Measurements from ENCODE around the gene BRME1. TPM values are rescaled to one million over a fixed set of nuclear protein-coding genes. Genes with fewer than 3 reads are reported as not detected.
A peak's percentile ranks its signal among the peaks of the same experiment; 100 is the strongest.

Gene BRME1
- total RNA-seq, 5 donors from 2014 or later (not counting 1 experiment from before 2014, with no cell fraction given), result 1.3 to 3.6 (median 1.7) TPM

- ATAC-seq (replicated peaks in 1 of 4) (no peak), DNase-seq (peak in 1 of 35 experiments; percentile 45)
- Histone ChIP-seq H3K9me3 (no peaks in the 10 kb centered on the region), H3K27ac (ENCODE audit: low read length) (no peak overlapping the region), H3K4me1 (ENCODE audit: control insufficient read depth in 1 of 2, extremely low read depth in 1 of 2, insufficient read depth in 2 of 2, low read length in 2 of 2) (peaks cover 3 to 49% of the 10 kb centered on the region in 2 experiments), H3K36me3 (ENCODE audit: control insufficient read depth in 2 of 2, extremely low read depth in 1 of 2, insufficient read depth in 1 of 2, low read length in 1 of 2) (no peaks in the 10 kb centered on the region), H3K4me3 (ENCODE audit: control insufficient read depth in 1 of 2, extremely low read depth in 1 of 2, low read length in 1 of 2) (peak overlapping the region; percentile 29 to 38), H3K27me3 (replicated peaks in 1 of 2; ENCODE audit: control insufficient read depth in 2 of 2, extremely low read depth in 1 of 2, insufficient read depth in 2 of 2, low read length in 1 of 2) (peaks cover 0 to 57% of the 10 kb centered on the region in 2 experiments)
- CTCF ChIA-PET, result interaction anchor here (0.6 to 1.3 kb wide), 3 partner anchors 81 to 204 kb away, joined by 3 to 9 read pairs (median 3); no protein-coding TSS in a partner anchor
- H3K36me3 Mint-ChIP-seq, result no peaks in the 10 kb centered on the region
- no peaks in the 10 kb centered on the region for H3K9me3 Mint-ChIP-seq
- H3K27me3 Mint-ChIP-seq, result peaks cover 23 to 38% of the 10 kb centered on the region in 2 donors
- peak overlapping the region; percentile 67 to 90 (median 81) for H3K4me3 Mint-ChIP-seq
- peak overlapping the region; percentile 40 to 64 for H3K27ac Mint-ChIP-seq
- POLR2A ChIA-PET, result interaction anchor here in 1 of 2 donors (0.6 kb wide), 2 partner anchors 545 to 888 kb away, joined by 3 to 4 read pairs; no protein-coding TSS in a partner anchor
- 8% methylated on average over 45 of the region's 113 CpGs for WGBS (ENCODE audit: insufficient coverage)
- peaks cover 37 to 45% (median 41%) of the 10 kb centered on the region in 3 donors for H3K4me1 Mint-ChIP-seq
Measured at GRCh38 chr19:13864667-13865570, 41.0 kb downstream of the BRME1 start.

- Mint-ChIP-seq H3K27me3 (peaks cover 20 to 34% of the 10 kb centered on the region in 2 donors), H3K4me1 (peaks cover 39 to 49% (median 47%) of the 10 kb centered on the region in 3 donors), H3K9me3 (no peaks in the 10 kb centered on the region), H3K36me3 (no peaks in the 10 kb centered on the region), H3K27ac (peak overlapping the region; percentile 13 to 40), H3K4me3 (peak overlapping the region; percentile 67 to 90 (median 81))
- Histone ChIP-seq H3K36me3 (ENCODE audit: control insufficient read depth in 2 of 2, extremely low read depth in 1 of 2, insufficient read depth in 1 of 2, low read length in 1 of 2) (no peaks in the 10 kb centered on the region), H3K4me1 (ENCODE audit: control insufficient read depth in 1 of 2, extremely low read depth in 1 of 2, insufficient read depth in 2 of 2, low read length in 2 of 2) (peaks cover 3 to 43% of the 10 kb centered on the region in 2 experiments), H3K9me3 (no peaks in the 10 kb centered on the region), H3K4me3 (ENCODE audit: control insufficient read depth in 1 of 2, extremely low read depth in 1 of 2, low read length in 1 of 2) (no peak overlapping the region), H3K27ac (ENCODE audit: low read length) (no peak overlapping the region), H3K27me3 (replicated peaks in 1 of 2; ENCODE audit: control insufficient read depth in 2 of 2, extremely low read depth in 1 of 2, insufficient read depth in 2 of 2, low read length in 1 of 2) (peaks cover 0 to 50% of the 10 kb centered on the region in 2 experiments)
- ChIA-PET POLR2A (interaction anchor here in 1 of 2 donors (0.6 kb wide), 1 partner anchor 887 kb away, joined by 3 read pairs; no protein-coding TSS in a partner anchor), CTCF (interaction anchor here in 1 of 2 donors (1.3 to 3.2 kb wide), 2 partner anchors 81 to 90 kb away, joined by 3 to 13 read pairs; partner anchors contain the start of gene C19orf53)
- DNase-seq (peak in 1 of 35 experiments; percentile 34), ATAC-seq (replicated peaks in 1 of 4) (no peak)
- whole genome bisulfite sequencing (ENCODE audit: insufficient coverage), result 51% methylated on average over 6 of the region's 13 CpGs
Measured at GRCh38 chr19:13864046-13864666, 41.8 kb downstream of the BRME1 start.

- POLR2A ChIA-PET, result interaction anchor here (0.5 to 2.0 kb wide), 11 partner anchors 15 to 170 kb away, joined by 3 to 8 read pairs (median 6); partner anchors contain the start of gene IL27RA (in 1 of the 2)
- Histone ChIP-seq H3K9me3 (no peaks in the 10 kb centered on the region), H3K4me3 (ENCODE audit: control insufficient read depth in 1 of 2, extremely low read depth in 1 of 2, low read length in 1 of 2) (peak overlapping the region; percentile 66 to 82), H3K4me1 (ENCODE audit: control insufficient read depth in 1 of 2, extremely low read depth in 1 of 2, insufficient read depth in 2 of 2, low read length in 2 of 2) (peaks cover 3 to 42% of the 10 kb centered on the region in 2 experiments), H3K27ac (ENCODE audit: low read length) (peak overlapping the region; percentile 99), H3K36me3 (ENCODE audit: control insufficient read depth in 2 of 2, extremely low read depth in 1 of 2, insufficient read depth in 1 of 2, low read length in 1 of 2) (no peaks in the 10 kb centered on the region), H3K27me3 (replicated peaks in 1 of 2; ENCODE audit: control insufficient read depth in 2 of 2, extremely low read depth in 1 of 2, insufficient read depth in 2 of 2, low read length in 1 of 2) (peaks cover 0 to 31% of the 10 kb centered on the region in 2 experiments)
- CTCF ChIA-PET, result interaction anchor here (0.5 to 3.2 kb wide), 33 partner anchors 9 to 790 kb away, joined by 3 to 31 read pairs (median 5); partner anchors contain the start of genes ASF1B (in 1 of the 2), C19orf53 (in 1 of the 2) and ZSWIM4 (in 1 of the 2)
- ATAC-seq (replicated peaks in 1 of 4), result peak; percentile 87 to 89 (median 88)
- Mint-ChIP-seq H3K4me1 (peaks cover 39 to 47% (median 46%) of the 10 kb centered on the region in 3 donors), H3K36me3 (no peaks in the 10 kb centered on the region), H3K4me3 (peak overlapping the region; percentile 84 to 90 (median 86)), H3K27me3 (peaks cover 15 to 22% of the 10 kb centered on the region in 2 donors), H3K9me3 (no peaks in the 10 kb centered on the region), H3K27ac (peak overlapping the region; percentile 88 to 92)
- DNase-seq, result peak; percentile 72 to 93 (median 84)
- WGBS (ENCODE audit: insufficient coverage), result 0% methylated on average over 20 of the region's 27 CpGs
Measured at GRCh38 chr19:13861714-13862531, 44.0 kb downstream of the BRME1 start.

- H3K27me3 ChIP-seq (replicated peaks in 1 of 2; ENCODE audit: control insufficient read depth in 2 of 2, extremely low read depth in 1 of 2, insufficient read depth in 2 of 2, low read length in 1 of 2), result peaks cover 0 to 26% of the 10 kb centered on the region in 2 experiments
- H3K27ac ChIP-seq (ENCODE audit: low read length), result peak overlapping the region; percentile 99
- POLR2A ChIA-PET, result interaction anchor here (0.5 to 1.8 kb wide), 7 partner anchors 15 to 170 kb away, joined by 4 to 8 read pairs (median 6); partner anchors contain the start of gene IL27RA (in 1 of the 2)
- H3K36me3 ChIP-seq (ENCODE audit: control insufficient read depth in 2 of 2, extremely low read depth in 1 of 2, insufficient read depth in 1 of 2, low read length in 1 of 2), result no peaks in the 10 kb centered on the region
- CTCF ChIA-PET, result interaction anchor here (0.5 to 3.2 kb wide), 7 partner anchors 9 to 113 kb away, joined by 4 to 31 read pairs (median 8); partner anchors contain the start of gene C19orf53 (in 1 of the 2)
- ATAC-seq (replicated peaks in 1 of 4) (peak in 3 of 4 experiments; percentile 4 to 25 (median 6)), DNase-seq (peak in 2 of 35 experiments; percentile 42 to 65)
- H3K4me3 Mint-ChIP-seq, result peak overlapping the region; percentile 84 to 90 (median 86)
- H3K9me3 Mint-ChIP-seq, result no peaks in the 10 kb centered on the region
- peak overlapping the region in 1 of 2 donors; percentile 82 for H3K4me3 ChIP-seq (ENCODE audit: control insufficient read depth in 1 of 2, extremely low read depth in 1 of 2, low read length in 1 of 2)
- no peaks in the 10 kb centered on the region for H3K36me3 Mint-ChIP-seq
- peak overlapping the region; percentile 88 to 92 for H3K27ac Mint-ChIP-seq
- H3K4me1 ChIP-seq (ENCODE audit: control insufficient read depth in 1 of 2, extremely low read depth in 1 of 2, insufficient read depth in 2 of 2, low read length in 2 of 2), result peaks cover 3 to 40% of the 10 kb centered on the region in 2 experiments
- H3K4me1 Mint-ChIP-seq, result peaks cover 36 to 43% (median 41%) of the 10 kb centered on the region in 3 donors
- peaks cover 10 to 16% of the 10 kb centered on the region in 2 donors for H3K27me3 Mint-ChIP-seq
- no peaks in the 10 kb centered on the region for H3K9me3 ChIP-seq
- WGBS (ENCODE audit: insufficient coverage), result 35% methylated on average over 6 of the region's 11 CpGs
Measured at GRCh38 chr19:13861392-13861713, 44.6 kb downstream of the BRME1 start.

GRCh38 chr19:13860679-13861391 is 45.1 kb downstream of the BRME1 start:
- H3K36me3 ChIP-seq (ENCODE audit: control insufficient read depth in 2 of 2, extremely low read depth in 1 of 2, insufficient read depth in 1 of 2, low read length in 1 of 2), result no peaks in the 10 kb centered on the region
- peak overlapping the region; percentile 99 for H3K27ac ChIP-seq (ENCODE audit: low read length)
- WGBS (ENCODE audit: insufficient coverage), result 92% methylated on average over 9 of the region's 13 CpGs
- H3K27me3 ChIP-seq (replicated peaks in 1 of 2; ENCODE audit: control insufficient read depth in 2 of 2, extremely low read depth in 1 of 2, insufficient read depth in 2 of 2, low read length in 1 of 2), result peaks cover 0 to 20% of the 10 kb centered on the region in 2 experiments
- CTCF ChIA-PET, result interaction anchor here (0.5 to 3.2 kb wide), 6 partner anchors 14 to 492 kb away, joined by 3 to 31 read pairs (median 7); partner anchors contain the start of gene C19orf53 (in 1 of the 2)
- Mint-ChIP-seq H3K36me3 (no peaks in the 10 kb centered on the region), H3K27me3 (peaks cover 9 to 13% of the 10 kb centered on the region in 2 donors), H3K9me3 (no peaks in the 10 kb centered on the region), H3K4me3 (peak overlapping the region; percentile 84 to 90 (median 86)), H3K4me1 (peaks cover 34 to 39% (median 37%) of the 10 kb centered on the region in 3 donors), H3K27ac (peak overlapping the region; percentile 88 to 92)
- ATAC-seq (replicated peaks in 1 of 4), result no peak
- no peak overlapping the region for H3K4me3 ChIP-seq (ENCODE audit: control insufficient read depth in 1 of 2, extremely low read depth in 1 of 2, low read length in 1 of 2)
- POLR2A ChIA-PET, result interaction anchor here (0.5 to 1.8 kb wide), 7 partner anchors 14 to 171 kb away, joined by 4 to 8 read pairs (median 6); partner anchors contain the start of gene IL27RA (in 1 of the 2)
- no peaks in the 10 kb centered on the region for H3K9me3 ChIP-seq
- H3K4me1 ChIP-seq (ENCODE audit: control insufficient read depth in 1 of 2, extremely low read depth in 1 of 2, insufficient read depth in 2 of 2, low read length in 2 of 2), result peaks cover 3 to 35% of the 10 kb centered on the region in 2 experiments
- DNase-seq, result no peak
